Mucosa of rectum (tissue), 2 donors: ENCODE measurements around the gene KIAA1217.

ENCODE experiments used
- H3K27ac ChIP-seq, 2 donors: one replicate each; pipeline ENCODE4 v1.7.0; 2013; ENCODE audit warnings: inconsistent platforms in 2 of 2, low read depth in 2 of 2, low read length in 2 of 2
- H3K27me3 ChIP-seq, 2 donors: one replicate each; pipeline ENCODE4 v1.7.0; 2013; ENCODE audit warnings: low read length in 2 of 2; ENCODE audit not compliant: control insufficient read depth in 2 of 2, insufficient read depth in 2 of 2
- H3K36me3 ChIP-seq, 2 donors: one replicate each; pipeline ENCODE4 v1.7.0; 2013; ENCODE audit warnings: low read length in 2 of 2; ENCODE audit not compliant: control insufficient read depth in 2 of 2, insufficient read depth in 2 of 2
- H3K4me1 ChIP-seq, 2 donors: one replicate each; pipeline ENCODE4 v1.7.0; 2013; ENCODE audit warnings: low read length in 2 of 2, mild to moderate bottlenecking in 1 of 2; ENCODE audit not compliant: control insufficient read depth in 2 of 2, insufficient read depth in 2 of 2
- H3K4me3 ChIP-seq, 2 donors: one replicate each; pipeline ENCODE4 v1.7.0; 2013; ENCODE audit warnings: low read length in 2 of 2
- H3K9ac ChIP-seq, 2 donors: one replicate each; pipeline ENCODE4 v1.7.0; 2013; ENCODE audit warnings: low read length in 2 of 2, low read depth in 1 of 2, mild to moderate bottlenecking in 1 of 2
- H3K9me3 ChIP-seq, 2 donors: one replicate each; pipeline ENCODE4 v1.7.0; 2013; ENCODE audit warnings: low read length in 2 of 2; ENCODE audit not compliant: control insufficient read depth in 2 of 2
- donor health status: healthy.
- donor health status: Normal muscosa, but diverticular disease.

Gene KIAA1217

DNA sequence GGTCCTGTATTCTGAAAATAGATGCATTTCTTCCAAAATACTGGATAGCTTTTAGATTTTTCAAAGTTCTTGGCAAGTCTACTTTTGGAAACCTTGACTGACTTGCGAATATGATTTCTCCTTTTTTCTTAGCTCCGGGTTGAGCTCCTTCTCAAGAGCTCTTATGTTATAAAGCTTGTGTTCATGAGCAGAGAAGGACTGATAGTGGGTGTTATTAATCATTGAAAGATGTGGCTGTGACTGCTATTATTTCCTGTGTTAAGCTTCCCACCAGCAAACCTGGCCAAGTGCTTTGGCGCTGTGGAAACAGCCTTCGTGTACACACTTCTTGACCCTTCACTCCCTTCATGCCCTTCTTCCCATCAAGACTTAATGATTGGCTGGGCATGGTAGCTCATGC, 98.2 kb downstream of the KIAA1217 start:
- H3K9me3 ChIP-seq = no peaks in the 10 kb centered on the region
- H3K36me3 ChIP-seq = no peaks in the 10 kb centered on the region
- H3K27me3 ChIP-seq = no peaks in the 10 kb centered on the region
- H3K27ac ChIP-seq = no peak overlapping the region
- no peak overlapping the region for H3K9ac ChIP-seq
- H3K4me3 ChIP-seq = no peak overlapping the region
- no peaks in the 10 kb centered on the region for H3K4me1 ChIP-seq

DNA sequence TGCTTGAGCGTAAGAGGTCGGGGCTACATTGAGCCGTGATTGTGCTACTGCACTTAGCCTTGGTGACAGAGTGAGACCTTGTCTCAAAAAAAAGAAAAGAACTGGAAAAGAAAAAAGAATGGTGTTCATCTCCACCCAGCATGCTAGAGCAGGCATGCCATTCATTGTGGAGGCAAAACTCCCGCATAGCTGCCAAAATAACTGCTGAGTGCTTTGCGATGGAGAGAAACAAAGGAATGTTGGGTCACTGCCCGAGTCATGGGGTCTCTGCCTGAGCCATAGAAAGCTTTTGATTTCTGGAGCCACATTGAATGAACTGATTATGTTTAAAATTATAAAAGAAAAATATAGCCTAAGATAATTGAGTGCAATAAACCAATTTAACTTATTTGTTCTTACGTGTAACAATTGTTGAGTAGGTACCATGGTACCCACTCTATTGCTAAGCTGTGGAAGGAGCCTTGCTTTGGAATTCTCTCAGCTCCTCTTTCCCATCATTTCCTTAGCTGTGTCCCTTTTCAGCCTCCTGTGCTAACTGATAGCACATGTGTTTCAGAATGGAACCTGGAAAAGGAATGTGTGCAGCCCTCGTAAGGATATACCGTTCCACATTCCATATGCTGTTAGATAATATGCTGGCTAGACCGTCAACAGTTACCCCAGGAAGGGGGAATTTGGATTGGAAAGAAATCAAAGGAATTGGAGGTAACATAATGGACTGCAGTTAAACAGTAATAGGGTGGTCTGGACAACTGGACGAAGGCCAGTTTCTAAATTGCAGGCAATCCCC, 99.0 kb downstream of the KIAA1217 start:
- Histone ChIP-seq H3K27ac (no peak overlapping the region), H3K9me3 (no peaks in the 10 kb centered on the region), H3K4me1 (no peaks in the 10 kb centered on the region), H3K36me3 (no peaks in the 10 kb centered on the region), H3K4me3 (no peak overlapping the region), H3K9ac (no peak overlapping the region), H3K27me3 (no peaks in the 10 kb centered on the region)

DNA sequence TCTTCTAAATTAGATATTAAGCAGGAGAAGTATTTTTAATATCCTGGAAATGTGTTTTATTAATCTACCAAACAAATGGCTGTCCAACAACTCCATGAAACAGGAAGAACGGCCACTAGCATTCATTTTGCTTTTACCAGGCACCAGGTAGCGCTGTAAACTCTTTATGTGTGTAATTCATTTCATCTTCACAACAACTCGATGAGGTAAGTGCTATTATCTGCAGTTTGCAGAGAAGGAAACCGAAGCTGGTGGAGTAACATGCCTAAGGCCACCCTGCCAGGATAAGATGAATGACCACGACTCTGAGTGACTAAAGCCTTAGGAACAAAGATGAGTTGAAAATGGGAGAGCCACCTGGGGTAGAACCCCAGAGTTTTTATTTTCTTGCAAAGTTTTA, 101.2 kb downstream of the KIAA1217 start:
- Histone ChIP-seq H3K27me3 (no peaks in the 10 kb centered on the region), H3K36me3 (no peaks in the 10 kb centered on the region), H3K27ac (no peak overlapping the region), H3K9me3 (no peaks in the 10 kb centered on the region), H3K9ac (no peak overlapping the region), H3K4me3 (no peak overlapping the region), H3K4me1 (no peaks in the 10 kb centered on the region)

DNA sequence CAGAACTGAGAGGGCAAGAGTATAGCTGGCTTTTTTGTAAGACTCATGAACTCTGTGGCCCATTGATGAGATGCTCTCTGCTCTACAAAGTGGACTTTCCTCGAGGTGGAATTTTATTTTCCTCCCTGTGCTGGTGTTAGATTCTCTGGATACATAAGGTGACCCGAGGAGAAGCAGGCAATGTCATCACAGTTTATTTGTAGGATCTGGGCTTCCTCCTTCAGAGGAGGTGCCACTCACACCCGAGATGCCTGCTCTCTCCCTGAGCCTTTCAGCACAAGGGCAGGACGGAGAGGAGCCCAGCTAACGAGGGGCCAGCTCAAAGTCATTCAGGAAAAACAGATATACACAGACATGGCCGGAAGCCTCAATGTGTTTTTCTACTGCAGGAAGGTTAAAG, 103.0 kb downstream of the KIAA1217 start:
- Histone ChIP-seq H3K9ac (no peak overlapping the region), H3K4me1 (no peaks in the 10 kb centered on the region), H3K36me3 (no peaks in the 10 kb centered on the region), H3K27me3 (no peaks in the 10 kb centered on the region), H3K9me3 (no peaks in the 10 kb centered on the region), H3K27ac (no peak overlapping the region), H3K4me3 (no peak overlapping the region)

DNA sequence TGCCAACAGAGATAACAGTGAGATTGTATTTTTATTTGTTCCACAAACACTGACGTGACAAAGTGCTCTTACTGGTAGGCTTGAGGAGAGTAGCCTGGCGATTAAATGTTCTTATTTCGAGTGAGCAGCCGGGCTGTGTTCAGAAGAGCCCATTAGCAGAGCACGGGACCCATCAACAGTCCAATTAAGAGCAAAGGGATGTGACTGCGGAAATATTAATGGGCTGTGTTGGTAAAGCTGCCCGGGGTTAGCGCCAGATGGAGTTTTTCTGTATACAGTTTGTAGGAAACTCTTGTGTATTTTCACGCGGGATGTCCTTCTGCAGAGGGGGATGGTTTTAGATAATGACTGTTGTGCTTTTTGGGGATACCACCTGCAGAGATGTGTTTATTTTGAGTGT, 104.3 kb downstream of the KIAA1217 start:
- Histone ChIP-seq H3K27me3 (no peaks in the 10 kb centered on the region), H3K9me3 (no peaks in the 10 kb centered on the region), H3K4me1 (no peaks in the 10 kb centered on the region), H3K36me3 (no peaks in the 10 kb centered on the region), H3K4me3 (no peak overlapping the region), H3K9ac (no peak overlapping the region), H3K27ac (no peak overlapping the region)

DNA sequence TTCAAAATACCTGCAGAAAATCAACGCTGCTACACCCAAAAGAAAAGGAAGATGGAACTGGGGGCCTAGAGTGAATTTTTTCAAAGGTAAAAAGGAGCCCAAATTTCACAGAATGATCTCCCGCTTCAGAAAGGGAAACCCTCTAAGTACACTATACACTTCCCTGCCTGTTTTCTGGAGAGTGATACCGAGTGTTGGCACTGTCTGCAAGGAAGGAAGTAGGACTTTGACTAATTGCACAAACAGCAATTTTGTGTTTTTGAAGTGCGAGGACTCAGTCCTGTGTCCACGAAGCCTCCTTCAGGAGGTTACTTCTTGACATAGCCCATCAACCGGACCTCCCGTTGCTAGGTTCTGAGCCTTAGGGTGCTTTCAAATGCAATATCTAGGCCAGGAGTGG, 106.3 kb downstream of the KIAA1217 start:
- no peak overlapping the region for H3K27ac ChIP-seq
- H3K36me3 ChIP-seq = no peaks in the 10 kb centered on the region
- H3K9ac ChIP-seq = no peak overlapping the region
- no peaks in the 10 kb centered on the region for H3K4me1 ChIP-seq
- no peaks in the 10 kb centered on the region for H3K27me3 ChIP-seq
- H3K9me3 ChIP-seq = no peaks in the 10 kb centered on the region
- no peak overlapping the region for H3K4me3 ChIP-seq

DNA sequence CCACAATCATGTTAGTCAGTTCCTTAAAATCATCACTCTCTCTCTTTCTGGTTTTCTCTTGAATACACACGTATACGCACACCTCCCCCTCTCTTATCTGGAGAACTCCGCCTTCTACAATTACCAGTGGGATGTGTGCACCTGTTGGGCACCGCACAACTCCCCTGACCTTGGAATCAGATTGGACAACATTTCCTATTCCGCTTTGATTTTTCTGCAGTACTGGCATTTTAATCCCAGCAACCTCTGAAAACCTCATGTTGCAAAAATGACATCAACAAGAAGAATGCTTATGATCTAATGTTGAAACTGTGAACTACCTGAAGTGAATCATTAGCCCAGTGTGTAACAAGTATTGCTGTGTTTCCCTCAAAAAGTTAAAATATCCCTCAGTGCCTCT, 109.6 kb downstream of the KIAA1217 start:
- Histone ChIP-seq H3K4me3 (no peak overlapping the region), H3K9me3 (no peaks in the 10 kb centered on the region), H3K4me1 (no peaks in the 10 kb centered on the region), H3K27me3 (no peaks in the 10 kb centered on the region), H3K27ac (no peak overlapping the region), H3K36me3 (no peaks in the 10 kb centered on the region), H3K9ac (no peak overlapping the region)

DNA sequence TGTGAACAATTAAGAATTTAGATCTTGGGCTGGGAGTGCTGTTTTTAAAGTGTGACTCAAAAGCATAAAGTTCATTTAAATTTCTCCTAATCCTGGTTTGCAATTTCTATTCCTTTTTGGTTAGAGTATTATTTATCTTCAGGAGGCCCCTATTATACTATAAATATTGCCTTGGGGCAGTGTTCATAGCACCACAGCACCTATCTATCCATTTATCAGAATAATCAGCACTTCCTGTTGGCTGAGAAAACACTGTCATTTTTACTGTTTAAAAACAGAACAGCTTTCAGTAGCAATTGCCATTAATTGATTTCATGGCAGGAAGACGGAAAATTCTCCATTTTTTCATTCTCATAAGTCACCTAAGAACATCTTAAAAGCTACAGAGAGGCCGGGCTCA, 111.4 kb downstream of the KIAA1217 start:
- no peak overlapping the region for H3K27ac ChIP-seq
- no peaks in the 10 kb centered on the region for H3K27me3 ChIP-seq
- H3K36me3 ChIP-seq = no peaks in the 10 kb centered on the region
- H3K9ac ChIP-seq = no peak overlapping the region
- H3K4me3 ChIP-seq = no peak overlapping the region
- H3K4me1 ChIP-seq = no peaks in the 10 kb centered on the region
- H3K9me3 ChIP-seq = no peaks in the 10 kb centered on the region

DNA sequence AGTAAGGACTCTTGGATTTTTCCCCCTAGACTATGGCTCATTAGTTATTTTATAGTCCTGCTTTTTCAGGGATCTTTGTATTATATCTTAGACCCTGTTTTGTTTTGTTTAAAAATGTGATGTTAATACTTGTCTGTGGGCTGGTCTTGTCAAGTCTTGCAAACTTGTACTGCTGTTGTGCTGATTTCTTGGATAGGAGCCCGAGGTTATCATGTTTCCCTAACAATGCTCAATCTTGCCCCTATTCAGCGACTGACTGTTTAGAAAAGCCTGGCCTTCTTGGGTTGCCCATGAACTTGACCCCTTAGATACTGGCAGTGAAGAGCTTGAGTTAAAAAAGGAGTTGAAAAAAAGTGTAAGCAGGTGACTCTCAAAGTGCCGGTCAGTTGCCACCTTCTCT, 115.7 kb downstream of the KIAA1217 start:
- Histone ChIP-seq H3K27ac (no peak overlapping the region), H3K4me1 (no peaks in the 10 kb centered on the region), H3K9me3 (peaks cover 3% of the 10 kb centered on the region in 2 donors), H3K27me3 (no peaks in the 10 kb centered on the region), H3K4me3 (no peak overlapping the region), H3K36me3 (no peaks in the 10 kb centered on the region), H3K9ac (no peak overlapping the region)

DNA sequence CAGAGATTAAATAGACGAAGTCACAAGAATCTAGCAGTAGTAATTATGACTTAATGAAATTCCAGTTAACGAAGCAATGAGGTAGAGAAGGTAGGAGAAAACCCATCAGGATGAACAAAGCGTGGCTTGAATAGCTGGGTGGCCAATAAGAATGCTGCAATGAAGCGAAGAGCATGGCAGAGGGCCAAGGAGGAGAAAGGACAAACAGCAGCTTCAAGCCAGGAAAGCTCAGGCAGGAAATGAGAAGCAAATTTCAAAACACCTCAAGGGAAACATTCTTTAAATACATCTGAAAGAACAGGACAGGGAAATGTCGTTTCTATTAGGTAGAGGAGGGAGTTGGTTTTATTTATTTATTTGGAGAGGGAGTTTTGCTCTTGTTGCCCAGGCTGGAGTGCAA, 122.5 kb downstream of the KIAA1217 start:
- no peak overlapping the region for H3K27ac ChIP-seq
- H3K9me3 ChIP-seq = peaks cover 3% of the 10 kb centered on the region in 2 donors

More for the DNA sequence above, 122.5 kb downstream of the KIAA1217 start:
- Histone ChIP-seq H3K36me3 (no peaks in the 10 kb centered on the region), H3K4me3 (no peak overlapping the region), H3K27me3 (no peaks in the 10 kb centered on the region), H3K9ac (no peak overlapping the region), H3K4me1 (peaks cover 0 to 3% of the 10 kb centered on the region in 2 donors)
